Keratinocyte (primary cell): ENCODE data around the gene RGS6. TPM values are rescaled to one million over a fixed set of nuclear protein-coding genes. Genes with fewer than 3 reads are reported as not detected.

ENCODE experiments used
- DNase-seq: peaks from one replicate; pipeline ENCODE4 v3.0.0-alpha.2; 2011; ENCODE audit warnings: low read depth, missing footprints, low spot score
- FAIRE-seq: peaks from 2 replicates; lab custom pipeline; 2011; peaks lifted over from hg19 to GRCh38; lab: Jason Lieb, UNC
- H2AFZ ChIP-seq: 2 replicates; pipeline ENCODE4 v1.6.0; 2012; ENCODE audit warnings: low read length, control low read depth, inconsistent platforms; ENCODE audit not compliant: control insufficient read depth
- H3K27ac ChIP-seq: 2 replicates; pipeline ENCODE4 v1.5.1; 2011; ENCODE audit warnings: low read length; ENCODE audit not compliant: control insufficient read depth, insufficient read depth
- H3K27me3 ChIP-seq: 3 replicates; pipeline ENCODE4 v1.6.0; 2011; ENCODE audit warnings: low read length; ENCODE audit not compliant: control insufficient read depth, insufficient read depth; ENCODE audit errors: extremely low read depth
- H3K36me3 ChIP-seq, 2 experiments: 2 replicates in 1 of 2; 3 replicates in 1 of 2; pipeline ENCODE4 v1.5.1; 2011; ENCODE audit warnings: low read length in 2 of 2, mild to moderate bottlenecking in 1 of 2; ENCODE audit not compliant: control insufficient read depth in 2 of 2, insufficient read depth in 2 of 2; ENCODE audit errors: extremely low read depth in 1 of 2
- H3K4me1 ChIP-seq: 3 replicates; pipeline ENCODE4 v1.5.1; 2011; ENCODE audit warnings: low read length; ENCODE audit not compliant: control insufficient read depth, insufficient read depth; ENCODE audit errors: extremely low read depth
- H3K4me2 ChIP-seq: 3 replicates; pipeline ENCODE4 v1.6.0; 2011; ENCODE audit warnings: low read depth, low read length; ENCODE audit not compliant: control insufficient read depth, insufficient read depth; ENCODE audit errors: extremely low read depth
- H3K4me3 ChIP-seq, 3 experiments: fragments of 200-600 bp in 1 of 3; sonication (generic) in 1 of 3; 2 replicates in 2 of 3; 3 replicates in 1 of 3; pipeline ENCODE4 v1.5.1; 2011 to 2016; ENCODE audit warnings: low read length in 3 of 3, mild to moderate bottlenecking in 3 of 3, control low read depth in 2 of 3, inconsistent platforms in 1 of 3, low read depth in 1 of 3, mixed read lengths in 1 of 3, mixed run types in 1 of 3, moderate library complexity in 1 of 3; ENCODE audit not compliant: control insufficient read depth in 2 of 3, insufficient read depth in 2 of 3; ENCODE audit errors: extremely low read depth in 1 of 3
- H3K79me2 ChIP-seq: 2 replicates; pipeline ENCODE4 v1.6.0; 2012; ENCODE audit warnings: low read length; ENCODE audit not compliant: control insufficient read depth, insufficient read depth
- H3K9ac ChIP-seq: 3 replicates; pipeline ENCODE4 v1.6.0; 2011; ENCODE audit warnings: low read length; ENCODE audit not compliant: control insufficient read depth, insufficient read depth; ENCODE audit errors: extremely low read depth
- H3K9me1 ChIP-seq: 3 replicates; pipeline ENCODE4 v1.6.0; 2011; ENCODE audit warnings: low read length; ENCODE audit not compliant: control insufficient read depth, insufficient read depth; ENCODE audit errors: extremely low read depth
- H3K9me3 ChIP-seq: 2 replicates; pipeline ENCODE4 v1.5.1; 2012; ENCODE audit warnings: low read depth, low read length; ENCODE audit not compliant: control insufficient read depth
- H4K20me1 ChIP-seq: 3 replicates; pipeline ENCODE4 v1.6.0; 2011; ENCODE audit warnings: low read length; ENCODE audit not compliant: control insufficient read depth, insufficient read depth; ENCODE audit errors: extremely low read depth
- CTCF ChIP-seq, 3 experiments: IDR thresholded peaks in 1 of 3; conservative IDR thresholded peaks in 1 of 3; optimal IDR thresholded peaks in 1 of 3; 2 replicates in 2 of 3; 3 replicates in 1 of 3; pipeline versions ENCODE3 to v1.5.1; 2011; ENCODE audit warnings: low read length in 3 of 3, mild to moderate bottlenecking in 3 of 3, moderate library complexity in 2 of 3, control low read depth in 1 of 3, inconsistent platforms in 1 of 3; ENCODE audit not compliant: insufficient read depth in 2 of 3; ENCODE audit errors: extremely low read depth in 1 of 3
- EZH2 ChIP-seq: IDR thresholded peaks from one replicate; pipeline ENCODE4 v1.6.1; 2012; ENCODE audit warnings: inconsistent platforms, mild to moderate bottlenecking, low read length, moderate library complexity
- dilution Hi-C: fragments of 300-500 bp; cut with MboI; formaldehyde crosslinking; loops from one replicate; pipeline ENCODE4 v1.7.0; 2020; ENCODE audit warnings: low sequenced_read_pairs; ENCODE audit not compliant: extremely low pct_ligation_motif_present
- polyA plus RNA-seq, 5 experiments: library from polyadenylated mRNA; depleted of rRNA in 3 of 5; stranded (reverse) in 3 of 5; stranded (forward) in 1 of 5; unstranded in 1 of 5; fragments of >200 nt; gene quantifications; 1 replicate in 1 of 5; 2 replicates in 3 of 5; 3 replicates in 1 of 5; pipeline versions ENCODE4 v1.2.1 to v1.2.3, GENCODE V29; 2011 to 2012; ENCODE audit warnings: missing spikeins in 2 of 5, low read depth in 1 of 5, low replicate concordance in 1 of 5

The RGS6 gene
- polyA plus RNA-seq, 1 donor (not counting 4 experiments of a cell fraction or from before 2014, with no cell fraction given) = not detected

- no peaks in the 10 kb centered on the region for H3K4me1 ChIP-seq
- no peak overlapping the region for H3K4me2 ChIP-seq
- no peaks in the 10 kb centered on the region for H3K9me1 ChIP-seq
- no peak overlapping the region for H3K9ac ChIP-seq
- TF ChIP-seq CTCF (optimal IDR thresholded peaks at IDR 0.05 in 1 of 3, IDR thresholded peaks at IDR 0.05 in 1 of 3, conservative IDR thresholded peaks at IDR 0.05 in 1 of 3; ENCODE audit: extremely low read depth in 1 of 3, insufficient read depth in 2 of 3, low read length in 3 of 3) = no peak
- no peak for TF ChIP-seq EZH2
- no peaks in the 10 kb centered on the region for H3K79me2 ChIP-seq
- H3K27me3 ChIP-seq = no peaks in the 10 kb centered on the region
- no peak overlapping the region for H2AFZ ChIP-seq
- H3K9me3 ChIP-seq = no peaks in the 10 kb centered on the region
- no peak for FAIRE-seq
- H3K36me3 ChIP-seq = no peaks in the 10 kb centered on the region
- dilution Hi-C loops = no loop called here
- no peak overlapping the region for H3K27ac ChIP-seq
- H3K4me3 ChIP-seq = no peak overlapping the region
- no peaks in the 10 kb centered on the region for H4K20me1 ChIP-seq
- DNase-seq = no peak
These were observed 191.5 kb downstream of the RGS6 start for GRCh38 chr14:72123755-72124154.

GRCh38 chr14:72124171-72124570 is 191.9 kb downstream of the RGS6 start:
- Histone ChIP-seq H3K9me1 (no peaks in the 10 kb centered on the region), H3K9ac (no peak overlapping the region), H3K27me3 (no peaks in the 10 kb centered on the region), H3K27ac (no peak overlapping the region), H3K4me1 (no peaks in the 10 kb centered on the region), H3K36me3 (no peaks in the 10 kb centered on the region), H2AFZ (no peak overlapping the region), H4K20me1 (no peaks in the 10 kb centered on the region), H3K9me3 (no peaks in the 10 kb centered on the region), H3K4me3 (no peak overlapping the region), H3K79me2 (no peaks in the 10 kb centered on the region), H3K4me2 (no peak overlapping the region)
- no peak for FAIRE-seq
- dilution Hi-C loops = no loop called here
- no peak for DNase-seq
- no peak for TF ChIP-seq CTCF (optimal IDR thresholded peaks at IDR 0.05 in 1 of 3, IDR thresholded peaks at IDR 0.05 in 1 of 3, conservative IDR thresholded peaks at IDR 0.05 in 1 of 3; ENCODE audit: extremely low read depth in 1 of 3, insufficient read depth in 2 of 3, low read length in 3 of 3)
- TF ChIP-seq EZH2 = no peak
